ENCODE data around the gene MYO9B.
A peak's percentile ranks its signal among the peaks of the same experiment; 100 is the strongest.

The MYO9B gene

GRCh38 chr19:17225053-17225452, 149.5 kb downstream of the MYO9B start:
- no peak for DNase-seq

GRCh38 chr19:17226002-17226933, 150.7 kb downstream of the MYO9B start, which contains the start of gene OCEL1:
Gene OCEL1 (plus strand): TSS chr19:17226226. CDS start chr19:17226248, 22 bp downstream.
- DNase-seq = peak; percentile 98

GRCh38 chr19:17227798-17228367, 152.3 kb downstream of the MYO9B start:
- DNase-seq = no peak

- DNase-seq = no peak
Measured at GRCh38 chr19:17229890-17230289, 154.3 kb downstream of the MYO9B start.

- no peak for DNase-seq
Measured at GRCh38 chr19:17232258-17232657, 156.7 kb downstream of the MYO9B start.

GRCh38 chr19:17234911-17235299, 159.3 kb downstream of the MYO9B start:
- DNase-seq = peak; percentile 79

- DNase-seq = peak; percentile 85
Measured at GRCh38 chr19:17235300-17235970, 159.9 kb downstream of the MYO9B start.

- peak; percentile 60 for DNase-seq
Measured at GRCh38 chr19:17235971-17236777, 160.6 kb downstream of the MYO9B start.

- no peak for DNase-seq
Measured at GRCh38 chr19:17236811-17237543, 161.4 kb downstream of the MYO9B start.

GRCh38 chr19:17237747-17238706, 162.4 kb downstream of the MYO9B start:
- no peak for DNase-seq

GRCh38 chr19:17240062-17240752, 164.6 kb downstream of the MYO9B start:
- DNase-seq = no peak

- DNase-seq = no peak
Measured at GRCh38 chr19:17240826-17241399, 165.3 kb downstream of the MYO9B start.

GRCh38 chr19:17242431-17243208, 167.0 kb downstream of the MYO9B start:
- DNase-seq = no peak

- DNase-seq = no peak
Measured at GRCh38 chr19:17243211-17243829, 167.7 kb downstream of the MYO9B start.

GRCh38 chr19:17243830-17244617, 168.4 kb downstream of the MYO9B start:
- no peak for DNase-seq

GRCh38 chr19:17244618-17245534, 169.3 kb downstream of the MYO9B start:
- peak; percentile 31 for DNase-seq
